PC-9 (cell line): Measurements from ENCODE around the gene PTPRD.

Source experiments
- CTCF ChIP-seq: fragments of 200-600 bp; sonication (generic); conservative IDR thresholded peaks from 2 replicates; pipeline ENCODE4 v1.6.1; 2017; ENCODE audit warnings: mixed run types, antibody characterized with exemption, mild to moderate bottlenecking, moderate library complexity
- EZH2 ChIP-seq: fragments of 200-600 bp; sonication (generic); IDR thresholded peaks from 2 replicates; pipeline ENCODE4 v1.8.0; 2017; ENCODE audit warnings: antibody characterized with exemption, low read depth

DNA sequence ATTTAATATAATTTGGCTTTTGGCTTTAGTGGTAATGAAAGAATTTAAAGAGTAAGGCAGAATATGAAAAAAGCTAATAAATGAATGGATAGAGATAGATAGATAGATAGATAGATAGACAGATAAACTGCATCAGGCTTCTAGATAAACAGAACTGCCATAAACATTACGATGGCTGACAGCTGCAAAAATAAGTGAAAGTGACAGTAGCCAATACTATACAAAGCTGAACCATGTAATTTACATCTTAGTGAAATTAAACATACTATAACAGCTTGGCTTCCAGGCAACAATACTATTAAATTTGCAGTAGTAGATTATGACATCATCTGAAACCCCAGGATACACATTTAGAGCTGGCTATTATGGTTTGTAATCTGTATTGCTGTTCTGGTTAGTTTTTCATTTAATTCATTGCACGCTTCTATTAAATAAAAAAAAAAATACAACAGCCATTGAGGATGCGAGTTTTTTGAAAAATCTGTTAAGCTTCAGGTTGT lies 1354.8 kb downstream of the PTPRD start:
- TF ChIP-seq CTCF (no peak), EZH2 (no peak)
